Measurements from ENCODE around the gene ZNF516. TPM values are rescaled to one million over a fixed set of nuclear protein-coding genes. Genes with fewer than 3 reads are reported as not detected.

Gene ZNF516
- total and polyA plus RNA-seq, 10 of the 15 experiments (the other 5 are each of a cell fraction or from before 2014, with no cell fraction given), result 2.0 to 32.0 (median 8.3) TPM

- no peak overlapping the region for H3K9ac ChIP-seq (ENCODE audit: control insufficient read depth, insufficient read depth, low read length)
- ATAC-seq (no peak), FAIRE-seq (no peak), DNase-seq (ENCODE audit: low read depth, low spot score) (no peak)
- in situ Hi-C loops (cut with MboI) (no loop called here), intact Hi-C loops (cut with micrococcal nuclease; ENCODE audit: unreplicated experiment) (no loop called here)
- WGBS (ENCODE audit: insufficient coverage, insufficient replicate concordance, low lambda C conversion rate, missing lambda C conversion rate), result 89% methylated on average over 16 of the region's 16 CpGs
- no peak overlapping the region for H2AFZ ChIP-seq (ENCODE audit: control insufficient read depth, low read depth, low read length)
- ChIA-PET CTCF (interaction anchor here (0.6 to 2.3 kb wide), 2 partner anchors 38 to 523 kb away, joined by 3 to 6 read pairs; no protein-coding TSS in a partner anchor), SMC1A (ENCODE audit: uncharacterized antibody, unreplicated experiment) (no interaction called here), POLR2A (no interaction called here), RAD21 (ENCODE audit: unreplicated experiment) (no interaction called here)
- no peaks in the 10 kb centered on the region for H3K27me3 ChIP-seq (replicated peaks in 1 of 2; ENCODE audit: control insufficient read depth in 2 of 2, insufficient read depth in 2 of 2, low read length in 1 of 2)
- H3K36me3 ChIP-seq (ENCODE audit: control insufficient read depth in 2 of 2, insufficient read depth in 2 of 2, low read length in 1 of 2), result peaks cover 18 to 24% of the 10 kb centered on the region in 2 experiments
- no peak for TF ChIP-seq USF2 (IDR thresholded peaks at IDR 0.05; ENCODE audit: borderline replicate concordance, low read depth, low read length)
- no peak for TF ChIP-seq KDM1A (IDR thresholded peaks at IDR 0.05; ENCODE audit: borderline replicate concordance)
- no peak for TF ChIP-seq MEF2B (IDR thresholded peaks at IDR 0.05; ENCODE audit: partially characterized antibody, poor library complexity, severe bottlenecking)
- no peak for TF ChIP-seq SUZ12 (IDR thresholded peaks at IDR 0.05; ENCODE audit: unreplicated experiment)
- no peak for TF ChIP-seq BMI1 (IDR thresholded peaks at IDR 0.05; ENCODE audit: borderline replicate concordance)
- no peak for TF ChIP-seq ZNF687 (IDR thresholded peaks at IDR 0.05)
- no peak for TF ChIP-seq YY1 (IDR thresholded peaks at IDR 0.05; ENCODE audit: low read depth, low read length)
- TF ChIP-seq ZBED1 (IDR thresholded peaks at IDR 0.05; ENCODE audit: borderline replicate concordance), result no peak
- TF ChIP-seq BCL3 (IDR thresholded peaks at IDR 0.05; ENCODE audit: borderline replicate concordance, insufficient read depth, low read depth, low read length, poor library complexity, severe bottlenecking), result no peak
- TF ChIP-seq ZBTB40 (IDR thresholded peaks at IDR 0.05; ENCODE audit: borderline replicate concordance), result no peak
- no peak for TF ChIP-seq CBX5 (IDR thresholded peaks at IDR 0.05; ENCODE audit: low read depth)
- no peak overlapping the region for H3K27ac ChIP-seq (ENCODE audit: control insufficient read depth, insufficient read depth)
- no peak overlapping the region for H3K4me3 ChIP-seq
- peaks cover 2% of the 10 kb centered on the region; the same call in 1 of the 2 replicates for H4K20me1 ChIP-seq (ENCODE audit: control insufficient read depth, insufficient read depth)
- no peaks in the 10 kb centered on the region for H3K4me1 ChIP-seq (ENCODE audit: control insufficient read depth, insufficient read depth, low read length)
- no TSS peak for BruUV-seq (replicated peaks)
- H3K79me2 ChIP-seq (ENCODE audit: control insufficient read depth, insufficient read depth, low read length), result peaks cover 7% of the 10 kb centered on the region
- H3K4me2 ChIP-seq (ENCODE audit: control insufficient read depth, insufficient read depth), result no peak overlapping the region
- no peaks in the 10 kb centered on the region; the same call in 2 of the 3 replicates for H3K9me3 ChIP-seq (replicated peaks; ENCODE audit: control insufficient read depth, insufficient read depth, low read length)
Measured at GRCh38 chr18:76436342-76436741, 58.7 kb downstream of the ZNF516 start.

Data from GM12878 (cell line).